Osteoblast (primary cell): ENCODE data around the gene SYT11. TPM values are rescaled to one million over a fixed set of nuclear protein-coding genes. Genes with fewer than 3 reads are reported as not detected.
"Not testable (repeated sequence)": the region's sequence is repeated elsewhere in the genome, so short reads cannot be mapped to it uniquely, and the experiment has no call there.

Experiments used
- DNase-seq: peaks from one replicate; pipeline ENCODE4 v3.0.0; 2011; ENCODE audit warnings: low spot score, mixed read lengths; ENCODE audit not compliant: insufficient read length; ENCODE audit errors: missing footprints
- H2AFZ ChIP-seq: 2 replicates; pipeline ENCODE4 v1.6.0; 2011; ENCODE audit warnings: mild to moderate bottlenecking, low read length
- H3K27ac ChIP-seq: 2 replicates; pipeline ENCODE4 v1.5.1; 2011; ENCODE audit warnings: mild to moderate bottlenecking, low read depth, low read length, moderate library complexity
- H3K27me3 ChIP-seq: 2 replicates; pipeline ENCODE4 v1.6.0; 2012; ENCODE audit warnings: mild to moderate bottlenecking, control low read depth, inconsistent platforms, low read length, moderate library complexity; ENCODE audit not compliant: insufficient read depth
- H3K36me3 ChIP-seq: 2 replicates; pipeline ENCODE4 v1.5.1; 2011; ENCODE audit warnings: mild to moderate bottlenecking, low read length, control low read depth, moderate library complexity; ENCODE audit not compliant: insufficient read depth
- H3K4me1 ChIP-seq: 2 replicates; pipeline ENCODE4 v1.5.1; 2011; ENCODE audit warnings: mild to moderate bottlenecking, low read length, control low read depth, moderate library complexity; ENCODE audit not compliant: insufficient read depth
- H3K4me2 ChIP-seq: 2 replicates; pipeline ENCODE4 v1.6.0; 2011; ENCODE audit warnings: mild to moderate bottlenecking, low read length; ENCODE audit not compliant: insufficient read depth
- H3K4me3 ChIP-seq: fragments of 200-600 bp; sonication (generic); 3 replicates; pipeline ENCODE4 v1.5.1; 2012; ENCODE audit warnings: mild to moderate bottlenecking, low read length, inconsistent platforms; ENCODE audit not compliant: insufficient read depth
- H3K79me2 ChIP-seq: 2 replicates; pipeline ENCODE4 v1.6.0; 2012; ENCODE audit warnings: mild to moderate bottlenecking, low read length, control low read depth, inconsistent platforms; ENCODE audit not compliant: insufficient read depth
- H3K9me3 ChIP-seq: 2 replicates; pipeline ENCODE4 v1.5.1; 2011; ENCODE audit warnings: low read depth, low read length, control low read depth
- H4K20me1 ChIP-seq: 2 replicates; pipeline ENCODE4 v1.6.0; 2012; ENCODE audit warnings: mild to moderate bottlenecking, low read length, control low read depth; ENCODE audit not compliant: insufficient read depth
- total RNA-seq: library from RNA; depleted of rRNA; stranded (reverse); fragments of >200 nt; gene quantifications from 2 replicates; pipeline ENCODE4 v1.2.3, GENCODE V29; 2012
- TF ChIP-seq, protein P1 (sequence below): IDR thresholded peaks from 2 replicates; pipeline ENCODE4 v1.5.1; 2011; ENCODE audit warnings: mild to moderate bottlenecking, low read depth, low read length, moderate library complexity; ENCODE audit errors: extremely low read depth

Gene SYT11
- total RNA-seq, 1 donor = 33.3 TPM

DNA sequence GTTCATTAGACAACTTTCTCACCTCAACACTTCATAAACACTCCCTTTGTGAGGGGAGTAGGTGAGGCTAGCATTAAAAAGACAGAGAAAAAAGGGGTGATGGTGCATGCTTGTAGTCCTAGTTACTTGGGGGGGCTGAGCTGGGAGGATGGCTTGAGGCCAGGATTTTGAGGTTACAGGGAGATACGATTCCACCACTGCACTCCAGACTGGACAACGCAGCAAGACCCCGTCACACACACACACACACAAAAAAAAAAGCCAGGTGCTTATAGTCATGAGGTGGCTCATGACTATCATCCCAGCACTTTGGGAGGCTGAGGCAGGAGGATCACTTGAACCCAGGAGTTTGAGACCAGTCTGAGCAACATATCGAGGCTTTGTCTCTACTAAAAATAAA, 31.9 kb upstream of the SYT11 start:
- H3K79me2 ChIP-seq = peaks cover 37% of the 10 kb centered on the region

DNA sequence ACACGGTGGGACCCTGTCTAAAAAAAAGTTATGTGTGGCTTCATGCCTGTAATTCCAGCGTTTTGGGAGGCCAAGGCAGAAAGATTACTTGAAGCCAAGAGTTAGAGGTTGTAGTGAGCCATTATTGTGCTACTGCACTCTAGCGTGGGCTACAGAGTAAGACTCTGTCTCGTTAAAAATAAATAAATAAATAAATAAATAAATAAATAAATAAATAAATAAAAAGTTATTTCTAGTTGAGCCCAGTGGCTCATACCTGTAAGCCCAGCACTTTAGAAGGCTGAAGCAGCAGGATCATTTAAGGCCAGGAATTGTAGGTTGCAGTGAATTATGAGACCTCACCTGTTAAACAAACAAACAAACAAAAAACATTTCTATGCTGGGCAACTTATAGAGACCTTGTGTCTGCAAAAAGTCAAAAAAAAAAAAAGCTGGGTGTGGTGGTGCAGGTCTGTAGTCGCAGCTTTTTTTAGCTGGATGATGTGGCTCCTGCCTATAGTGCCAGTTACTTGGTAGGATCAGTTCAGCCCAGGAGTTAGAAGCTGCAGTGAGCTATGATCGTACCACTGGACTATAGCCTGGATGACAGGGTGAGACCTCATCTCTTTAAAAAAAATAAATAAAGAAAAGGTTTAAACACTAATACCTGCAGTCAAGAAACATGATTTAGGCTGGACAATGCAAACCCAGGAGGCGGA, 27.9 kb upstream of the SYT11 start:
- peaks cover 56% of the 10 kb centered on the region for H3K79me2 ChIP-seq
- no peak overlapping the region for H3K4me3 ChIP-seq
- H3K27ac ChIP-seq = no peak overlapping the region
- H3K27me3 ChIP-seq = no peaks in the 10 kb centered on the region
- H4K20me1 ChIP-seq = peaks cover 3% of the 10 kb centered on the region
- peak; percentile 6 for DNase-seq
- H3K9me3 ChIP-seq = no peaks in the 10 kb centered on the region
- H3K4me1 ChIP-seq = peaks cover 11% of the 10 kb centered on the region
- H3K4me2 ChIP-seq = no peak overlapping the region
- H3K36me3 ChIP-seq = peaks cover 20% of the 10 kb centered on the region
- H2AFZ ChIP-seq = no peak overlapping the region
- TF ChIP-seq, protein P1, sequence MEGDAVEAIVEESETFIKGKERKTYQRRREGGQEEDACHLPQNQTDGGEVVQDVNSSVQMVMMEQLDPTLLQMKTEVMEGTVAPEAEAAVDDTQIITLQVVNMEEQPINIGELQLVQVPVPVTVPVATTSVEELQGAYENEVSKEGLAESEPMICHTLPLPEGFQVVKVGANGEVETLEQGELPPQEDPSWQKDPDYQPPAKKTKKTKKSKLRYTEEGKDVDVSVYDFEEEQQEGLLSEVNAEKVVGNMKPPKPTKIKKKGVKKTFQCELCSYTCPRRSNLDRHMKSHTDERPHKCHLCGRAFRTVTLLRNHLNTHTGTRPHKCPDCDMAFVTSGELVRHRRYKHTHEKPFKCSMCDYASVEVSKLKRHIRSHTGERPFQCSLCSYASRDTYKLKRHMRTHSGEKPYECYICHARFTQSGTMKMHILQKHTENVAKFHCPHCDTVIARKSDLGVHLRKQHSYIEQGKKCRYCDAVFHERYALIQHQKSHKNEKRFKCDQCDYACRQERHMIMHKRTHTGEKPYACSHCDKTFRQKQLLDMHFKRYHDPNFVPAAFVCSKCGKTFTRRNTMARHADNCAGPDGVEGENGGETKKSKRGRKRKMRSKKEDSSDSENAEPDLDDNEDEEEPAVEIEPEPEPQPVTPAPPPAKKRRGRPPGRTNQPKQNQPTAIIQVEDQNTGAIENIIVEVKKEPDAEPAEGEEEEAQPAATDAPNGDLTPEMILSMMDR = no peak

More for the DNA sequence above, 31.9 kb upstream of the SYT11 start:
- H3K27ac ChIP-seq = no peak overlapping the region
- no peaks in the 10 kb centered on the region for H3K9me3 ChIP-seq
- peaks cover 42% of the 10 kb centered on the region for H3K36me3 ChIP-seq
- H3K27me3 ChIP-seq = no peaks in the 10 kb centered on the region
- no peak for DNase-seq
- H3K4me1 ChIP-seq = no peaks in the 10 kb centered on the region
- TF ChIP-seq, protein P1 = no peak
- H4K20me1 ChIP-seq = no peaks in the 10 kb centered on the region
- no peak overlapping the region for H2AFZ ChIP-seq
- no peak overlapping the region for H3K4me3 ChIP-seq
- H3K4me2 ChIP-seq = no peak overlapping the region

DNA sequence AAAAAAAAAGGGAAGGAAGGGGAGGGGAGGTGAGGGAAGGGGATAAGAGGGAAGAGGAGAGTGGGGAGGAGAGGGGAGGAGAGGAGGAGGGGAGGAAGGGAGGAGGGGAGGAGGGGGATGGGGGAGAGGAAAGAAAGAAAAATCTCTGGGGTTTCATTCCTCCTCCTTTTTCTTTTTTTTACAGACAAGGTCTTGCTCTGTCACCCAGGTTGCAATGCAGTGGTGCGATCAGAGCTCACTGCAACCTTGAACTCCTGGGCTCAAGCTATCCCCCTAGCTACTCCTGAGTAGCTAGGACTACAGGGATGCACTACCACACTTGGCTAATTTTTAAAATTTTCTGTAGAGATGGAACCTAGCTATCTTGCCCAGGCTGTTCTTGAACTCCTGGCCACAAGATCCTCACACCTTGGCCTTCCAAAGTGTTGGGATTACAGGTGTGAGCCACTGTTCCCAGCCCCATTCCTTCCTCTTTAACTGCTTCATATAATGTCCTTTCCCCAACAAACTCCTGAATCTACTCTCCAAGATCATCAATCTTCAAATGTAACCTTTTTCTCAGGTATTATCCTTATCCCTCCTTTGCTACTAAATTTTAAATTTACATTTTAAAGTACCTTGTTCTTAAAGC, 25.6 kb upstream of the SYT11 start:
- Histone ChIP-seq H3K27ac (peak overlapping the region; percentile 87), H3K4me1 (peaks cover 11% of the 10 kb centered on the region), H2AFZ (no peak overlapping the region), H3K4me3 (no peak overlapping the region), H3K79me2 (peaks cover 64% of the 10 kb centered on the region), H3K27me3 (no peaks in the 10 kb centered on the region), H3K9me3 (no peaks in the 10 kb centered on the region), H3K4me2 (peak overlapping the region; percentile 55), H4K20me1 (peaks cover 3% of the 10 kb centered on the region), H3K36me3 (peaks cover 10% of the 10 kb centered on the region)
- no peak for DNase-seq
- TF ChIP-seq, protein P1 = no peak

DNA sequence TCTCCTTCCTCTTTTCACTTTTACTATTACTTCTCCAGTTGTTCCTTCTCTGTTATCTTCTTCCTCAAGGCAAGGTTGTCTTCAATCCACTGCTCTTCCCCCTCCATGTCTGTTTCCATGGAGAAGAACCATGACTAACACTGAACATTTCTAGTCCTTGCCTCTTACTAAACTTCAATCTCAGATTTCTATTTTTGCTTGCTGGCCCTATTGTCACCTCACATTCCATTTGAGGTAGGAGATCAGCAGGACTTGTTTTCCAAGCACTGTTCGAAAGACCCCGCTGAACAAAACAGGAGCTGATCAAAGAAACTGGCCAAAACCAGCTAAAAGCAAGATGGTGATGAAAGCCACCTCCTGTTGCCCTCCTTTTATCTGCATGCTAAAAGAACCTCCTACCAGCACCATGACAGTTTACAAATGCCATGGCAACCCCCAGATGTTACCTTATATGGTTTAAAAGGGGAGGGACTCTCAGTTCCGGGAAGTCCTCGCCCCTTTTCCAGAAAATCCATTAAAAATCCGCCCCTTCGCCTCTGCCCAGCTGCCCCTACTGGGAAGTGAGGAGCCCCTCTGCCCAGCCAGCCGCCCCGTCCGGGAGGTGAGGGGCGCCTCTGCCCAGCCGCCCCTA, 25.0 kb upstream of the SYT11 start:
- H4K20me1 ChIP-seq = peaks cover 3% of the 10 kb centered on the region
- TF ChIP-seq, protein P1 = no peak
- peak overlapping the region; percentile 87 for H3K27ac ChIP-seq
- H3K4me3 ChIP-seq = no peak overlapping the region
- H3K4me2 ChIP-seq = peak overlapping the region; percentile 55
- H3K36me3 ChIP-seq = peaks cover 6% of the 10 kb centered on the region
- H3K79me2 ChIP-seq = peaks cover 63% of the 10 kb centered on the region
- H3K9me3 ChIP-seq = no peaks in the 10 kb centered on the region
- H2AFZ ChIP-seq = peak overlapping the region; percentile 23
- H3K4me1 ChIP-seq = peaks cover 11% of the 10 kb centered on the region
- DNase-seq = peak; percentile 84
- no peaks in the 10 kb centered on the region for H3K27me3 ChIP-seq

DNA sequence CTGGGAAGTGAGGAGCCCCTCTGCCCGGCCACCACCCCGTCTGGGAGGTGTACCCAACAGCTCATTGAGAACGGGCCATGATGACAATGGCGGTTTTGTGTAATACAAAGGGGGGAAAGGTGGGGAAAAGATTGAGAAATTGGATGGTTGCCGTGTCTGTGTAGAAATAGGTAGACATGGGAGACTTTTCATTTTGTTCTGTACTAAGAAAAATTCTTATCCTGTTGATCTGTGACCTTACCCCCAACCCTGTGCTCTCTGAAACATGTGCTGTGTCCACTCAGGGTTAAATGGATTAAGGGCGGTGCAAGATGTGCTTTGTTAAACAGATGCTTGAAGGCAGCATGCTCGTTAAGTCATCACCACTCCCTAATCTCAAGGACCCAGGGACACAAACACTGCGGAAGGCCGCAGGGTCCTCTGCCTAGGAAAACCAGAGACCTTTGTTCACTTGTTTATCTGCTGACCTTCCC, 24.4 kb upstream of the SYT11 start:
- not testable (repeated sequence) for H3K36me3 ChIP-seq, DNase-seq, H4K20me1 ChIP-seq, H3K9me3 ChIP-seq, H3K27me3 ChIP-seq, H2AFZ ChIP-seq, H3K4me3 ChIP-seq, H3K27ac ChIP-seq, H3K4me2 ChIP-seq
- Histone ChIP-seq H3K4me1 (peaks cover 11% of the 10 kb centered on the region), H3K79me2 (peaks cover 65% of the 10 kb centered on the region)
